NOMO-1 (cell line): ENCODE data around the gene TNKS1BP1.

Source experiments
- DNase-seq, 2 experiments: peaks; one replicate each; lab custom pipeline; 2025; ENCODE audit not compliant: unreplicated experiment in 2 of 2; lab: John Stamatoyannopoulos, UW

The TNKS1BP1 gene

DNA sequence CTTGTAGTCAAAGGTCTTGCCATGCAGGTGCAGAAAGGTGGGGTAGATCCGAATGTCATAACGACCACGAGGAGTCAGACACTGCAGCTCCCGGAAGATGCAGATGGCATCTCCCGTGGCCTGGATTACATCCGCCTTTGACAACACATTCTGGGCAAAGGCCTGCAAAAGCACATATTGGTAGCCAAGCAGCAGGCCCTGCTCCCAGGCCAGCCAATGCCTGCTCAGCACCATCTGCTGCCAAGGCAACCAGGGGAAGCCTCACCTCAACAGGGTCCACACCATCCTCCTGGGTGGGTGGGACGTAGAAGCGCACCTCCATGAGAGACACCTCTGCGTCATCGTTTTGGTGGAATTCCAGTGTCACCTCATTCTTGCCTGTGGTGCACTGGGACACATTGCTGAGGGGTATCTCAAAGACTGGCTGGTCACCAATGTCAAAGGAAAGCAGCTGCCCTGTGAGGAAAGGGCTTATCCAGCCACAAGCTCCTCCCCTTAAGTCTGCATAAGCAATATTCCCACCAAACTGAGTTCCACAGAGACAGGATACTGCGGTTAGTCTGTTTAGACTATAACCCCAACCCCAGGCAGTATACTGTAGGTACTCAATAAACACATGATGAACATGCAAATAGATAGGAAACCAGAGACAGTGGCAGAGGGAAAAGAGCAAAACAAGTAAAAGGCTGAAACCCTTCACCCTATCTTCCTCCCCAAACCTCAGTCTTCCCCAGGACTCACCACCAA is 8.1 kb upstream of the TNKS1BP1 start:
- no peak for DNase-seq

DNA sequence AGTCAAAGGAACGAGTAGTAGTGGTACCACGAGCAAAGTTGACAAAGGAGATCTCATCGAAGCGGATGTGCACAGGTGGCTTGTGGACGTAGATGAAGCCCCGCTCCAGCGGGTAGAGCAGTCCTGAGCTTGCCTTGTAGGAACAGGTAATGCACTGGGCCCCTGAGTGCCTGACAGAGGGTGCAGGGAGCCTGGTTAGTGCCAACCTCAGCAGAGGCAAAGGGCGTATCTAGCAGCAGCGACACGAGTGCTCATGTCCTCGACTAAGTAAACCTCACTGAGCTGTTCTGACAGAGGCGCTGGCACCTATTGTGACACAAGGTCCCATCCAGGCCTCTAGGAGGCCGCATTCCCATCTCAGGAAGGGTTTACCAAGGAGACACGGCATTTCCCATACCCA is 7.0 kb upstream of the TNKS1BP1 start:
- DNase-seq, result no peak

DNA sequence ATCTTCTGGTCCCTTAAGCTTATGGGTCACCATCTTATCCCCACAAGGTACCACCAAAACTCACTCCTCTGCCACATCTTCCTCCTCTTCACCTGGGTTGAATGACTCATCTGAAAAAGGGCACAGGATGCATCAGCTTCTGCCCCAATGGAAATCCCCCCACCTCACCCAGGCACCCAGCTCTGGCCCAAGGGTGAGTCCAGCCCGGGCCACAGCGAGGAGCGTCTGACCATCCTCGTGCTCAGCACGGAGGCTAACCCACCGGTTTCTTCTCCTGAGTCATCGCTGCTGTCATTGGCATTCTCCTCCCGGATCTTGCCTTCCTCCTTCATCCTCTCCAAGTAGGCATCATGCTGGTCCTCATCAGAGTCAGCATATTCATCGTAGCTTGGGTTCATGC is 5.3 kb upstream of the TNKS1BP1 start:
- DNase-seq, result no peak

DNA sequence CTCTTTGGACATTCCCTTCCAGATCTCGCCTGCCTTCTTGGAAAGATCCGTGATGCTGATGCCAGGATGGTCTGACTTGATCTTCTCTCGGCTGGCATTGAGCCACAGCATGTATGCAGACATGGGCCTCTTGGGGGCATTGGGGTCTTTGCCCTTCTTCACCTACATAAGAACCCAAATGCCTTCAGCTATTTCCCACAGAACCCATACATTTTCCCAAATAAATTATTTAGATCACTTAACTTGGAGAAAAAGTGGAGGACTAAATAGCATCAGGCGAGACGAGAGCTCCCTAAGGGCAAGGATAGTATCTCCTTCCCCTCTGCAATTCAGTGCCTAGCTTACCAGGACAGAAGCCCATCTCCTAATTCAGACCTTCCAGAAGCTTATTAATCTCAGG is 3.0 kb upstream of the TNKS1BP1 start:
- DNase-seq, result no peak

DNA sequence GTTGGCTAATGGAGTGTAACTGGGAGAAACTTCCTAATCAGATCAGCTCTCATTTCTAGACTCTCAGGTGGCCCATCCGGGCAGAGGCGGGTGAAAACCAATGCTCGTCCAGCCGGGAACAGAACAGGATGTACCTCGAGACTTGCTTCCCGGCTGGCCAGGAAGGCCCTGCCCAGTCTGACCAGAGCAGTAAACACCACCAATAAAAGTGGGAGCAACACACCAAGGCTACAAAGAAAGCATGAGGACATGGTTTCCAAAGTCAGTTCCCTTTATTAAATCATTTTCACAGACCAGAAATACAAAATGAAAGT is 940 bp upstream of the TNKS1BP1 start:
- no peak for DNase-seq

DNA sequence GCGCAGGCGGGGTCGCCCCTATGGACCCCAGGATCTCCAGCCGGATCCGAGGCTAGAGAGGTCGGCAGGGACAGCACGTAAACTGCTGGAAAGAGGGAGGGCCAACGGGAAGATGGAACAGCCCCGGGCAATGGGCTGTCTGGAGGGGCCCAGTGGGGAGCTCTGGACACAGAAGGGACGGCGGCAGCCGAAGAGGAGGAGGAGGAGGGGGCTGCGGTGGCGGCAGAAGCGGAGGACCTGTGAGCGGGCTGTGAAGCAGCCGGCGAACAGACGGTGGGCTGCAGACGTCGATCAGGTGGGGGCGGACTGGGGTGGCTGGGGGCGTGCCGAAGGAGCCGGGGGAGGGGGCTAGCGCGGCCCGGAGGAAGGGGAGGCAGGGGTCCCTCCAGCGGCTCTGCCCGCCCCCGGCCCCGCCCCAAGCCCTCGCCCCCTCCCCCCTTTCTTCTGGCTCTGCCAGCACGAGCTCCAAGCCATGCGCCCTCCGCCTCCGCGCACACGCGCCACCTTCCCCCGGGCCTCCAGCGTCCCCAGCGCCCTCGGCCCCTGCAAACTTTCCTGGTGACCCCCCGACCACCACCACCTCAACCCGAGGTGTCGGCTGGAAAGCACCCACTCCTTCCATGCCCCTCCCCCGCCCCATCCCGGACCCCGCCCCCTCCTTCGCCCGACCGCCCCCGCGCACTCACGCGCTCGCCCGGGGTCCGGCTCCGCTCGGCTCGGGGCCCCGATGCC is 432 bp downstream of the TNKS1BP1 start:
- DNase-seq, result no peak

DNA sequence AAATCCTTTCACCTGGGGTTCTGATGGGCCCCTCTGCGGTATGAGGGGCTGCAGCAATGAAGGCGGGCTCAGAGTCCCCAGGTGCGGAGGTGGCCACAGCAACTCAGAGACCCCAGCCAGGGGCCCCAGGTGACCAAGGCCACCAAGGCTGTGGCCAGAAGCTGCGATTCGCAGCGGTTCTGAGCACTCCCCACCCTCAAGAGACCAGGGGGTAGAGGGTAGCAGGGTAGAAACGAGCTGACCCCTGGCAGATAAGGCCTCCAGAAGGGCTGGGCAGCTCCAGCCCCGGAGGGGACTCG is 948 bp downstream of the TNKS1BP1 start:
- no peak for DNase-seq

DNA sequence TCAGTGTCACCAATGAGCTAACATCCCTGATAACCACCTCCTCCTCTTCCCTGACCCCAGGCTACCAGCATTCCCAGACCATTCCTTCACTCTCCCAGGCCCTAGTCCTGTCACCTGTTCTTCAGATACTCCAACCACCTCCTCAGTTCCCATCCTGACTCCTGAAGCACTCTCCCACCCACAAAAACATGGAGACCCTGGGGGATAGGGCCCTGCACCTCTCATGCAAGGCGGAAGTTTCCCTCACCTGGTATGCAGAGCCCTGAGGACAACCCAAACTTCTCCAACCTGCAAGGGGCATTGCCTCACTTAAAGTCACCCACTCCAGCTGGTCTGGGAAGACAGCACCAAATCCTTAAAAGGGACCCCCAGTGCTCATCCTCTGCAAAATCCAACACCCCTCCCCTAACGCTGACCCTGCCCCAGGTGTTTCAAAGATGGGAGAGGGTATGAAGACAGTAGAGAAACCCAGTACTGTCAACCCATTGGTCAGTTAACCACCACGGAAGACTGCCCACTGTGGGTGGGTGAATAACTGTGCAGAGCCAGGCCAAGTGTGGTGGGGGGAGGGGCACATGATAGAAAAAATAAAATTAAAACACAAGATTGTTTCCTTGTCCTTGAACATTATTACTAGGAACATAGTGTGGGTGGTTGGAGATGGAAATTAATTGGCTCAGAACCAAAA is 1.4 kb downstream of the TNKS1BP1 start:
- DNase-seq, result no peak

DNA sequence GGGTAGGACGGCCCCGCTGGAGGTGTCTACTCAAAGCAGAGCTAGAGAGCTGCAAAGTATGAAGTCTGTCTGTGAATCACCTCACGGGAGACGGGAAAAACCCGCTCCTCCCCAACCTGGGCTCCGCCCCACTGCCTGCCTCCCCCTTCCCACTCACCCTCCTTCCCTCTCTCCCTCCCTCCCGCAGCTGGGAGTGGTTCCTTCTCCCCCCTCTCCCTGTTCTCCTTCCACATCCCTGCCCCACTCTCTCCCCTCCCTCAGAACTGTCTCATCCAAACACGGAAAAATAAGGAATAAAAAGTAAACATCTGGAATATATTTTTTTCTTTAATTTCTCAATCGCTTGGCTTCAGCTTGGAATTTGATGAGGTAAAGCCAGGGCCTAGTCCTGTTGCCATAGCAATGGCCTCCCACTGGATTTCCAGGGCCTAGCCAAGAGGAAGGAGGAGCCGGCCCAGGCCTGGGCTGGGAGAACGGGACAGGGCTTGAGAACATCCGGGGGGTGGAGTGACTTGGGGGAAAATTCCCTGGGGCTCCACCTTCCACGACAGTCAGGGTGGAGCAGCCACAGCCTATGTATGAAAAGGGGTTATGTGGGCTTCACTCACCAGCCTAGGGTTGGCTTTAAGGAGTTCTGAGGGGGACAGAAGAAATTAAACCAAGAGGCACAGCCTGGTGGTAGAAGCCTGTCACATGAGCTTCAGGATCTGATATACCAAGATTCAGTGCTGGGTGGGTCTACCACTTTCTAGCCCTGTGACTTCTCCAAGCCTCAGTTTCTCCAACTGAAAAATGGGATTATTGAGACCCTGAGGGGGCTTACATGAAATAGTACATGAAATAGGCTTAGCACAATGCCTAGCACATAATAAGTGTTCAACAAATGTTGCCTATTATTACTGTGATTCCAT is 2.2 kb downstream of the TNKS1BP1 start:
- DNase-seq, result no peak

DNA sequence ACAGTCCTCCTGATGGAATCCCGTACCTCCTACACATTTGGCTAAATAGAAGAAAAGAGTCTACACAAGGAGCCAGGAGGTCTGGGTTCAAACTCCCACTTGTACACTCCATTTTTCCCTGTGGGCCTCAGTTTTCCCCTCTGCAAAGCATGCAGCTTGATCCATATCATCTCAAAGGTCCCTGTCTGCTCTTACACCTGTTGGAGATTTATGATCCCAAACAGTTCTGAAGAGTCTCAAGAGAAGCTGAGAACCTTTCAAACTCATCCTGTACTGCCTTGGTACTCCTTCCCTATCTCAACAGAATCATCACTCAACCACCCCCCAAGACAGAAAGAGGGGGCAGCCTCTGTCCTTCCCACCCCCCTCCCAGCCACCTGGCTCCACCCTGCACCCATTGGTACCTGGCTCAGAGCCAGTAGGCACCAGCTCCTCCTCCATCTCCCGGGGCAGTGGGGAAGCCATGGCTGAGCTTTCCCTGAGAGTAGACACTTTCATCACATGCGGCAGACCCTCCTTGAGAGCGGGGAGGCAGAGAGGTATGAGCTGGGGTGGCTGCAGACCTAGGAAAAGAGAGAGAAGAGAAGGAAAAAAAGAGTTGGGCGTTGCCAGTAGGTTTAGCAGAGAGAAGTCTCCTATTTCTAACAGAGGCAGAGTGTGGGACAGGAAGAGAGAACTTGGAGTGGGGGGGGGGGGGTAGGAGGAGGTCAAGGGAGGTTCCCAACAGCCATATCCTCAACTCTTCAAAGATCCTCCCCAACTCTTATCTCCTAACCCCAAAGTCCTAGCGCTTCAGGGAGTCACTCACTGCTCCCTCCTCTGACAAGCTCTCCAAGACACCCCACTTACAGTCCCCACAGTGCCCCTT is 3.1 kb downstream of the TNKS1BP1 start:
- DNase-seq, result no peak

DNA sequence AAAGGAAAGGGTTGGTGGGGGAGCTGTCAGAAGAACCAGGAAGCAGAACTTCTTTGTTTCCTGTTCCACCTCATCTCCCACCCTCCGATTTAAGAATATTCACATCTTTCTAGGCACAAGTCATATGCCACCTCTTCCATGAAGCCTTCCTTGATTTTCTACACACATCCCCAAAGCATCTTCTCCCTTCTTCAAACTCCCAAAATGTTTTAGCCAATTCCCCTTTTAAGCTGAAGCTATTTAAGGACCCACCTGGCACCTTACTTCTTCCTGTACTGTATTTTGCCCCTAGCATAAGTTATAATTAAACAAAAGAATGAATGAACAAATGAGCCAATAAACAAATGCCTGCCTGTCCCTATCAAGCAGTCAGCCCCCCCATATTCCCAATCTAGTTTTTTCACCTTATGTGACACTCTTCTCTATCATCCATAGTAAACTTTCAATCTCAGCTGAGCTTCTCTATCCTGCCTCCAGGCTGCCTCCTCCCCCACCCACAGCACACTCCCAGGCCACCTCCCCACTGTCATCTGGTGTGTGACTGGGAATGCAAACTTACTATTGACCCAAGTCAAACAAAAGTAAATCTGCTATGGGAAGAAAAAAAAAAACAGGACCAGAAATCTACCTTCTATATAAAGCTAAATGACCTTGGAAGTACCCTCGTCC is 3.9 kb downstream of the TNKS1BP1 start:
- DNase-seq, result no peak

DNA sequence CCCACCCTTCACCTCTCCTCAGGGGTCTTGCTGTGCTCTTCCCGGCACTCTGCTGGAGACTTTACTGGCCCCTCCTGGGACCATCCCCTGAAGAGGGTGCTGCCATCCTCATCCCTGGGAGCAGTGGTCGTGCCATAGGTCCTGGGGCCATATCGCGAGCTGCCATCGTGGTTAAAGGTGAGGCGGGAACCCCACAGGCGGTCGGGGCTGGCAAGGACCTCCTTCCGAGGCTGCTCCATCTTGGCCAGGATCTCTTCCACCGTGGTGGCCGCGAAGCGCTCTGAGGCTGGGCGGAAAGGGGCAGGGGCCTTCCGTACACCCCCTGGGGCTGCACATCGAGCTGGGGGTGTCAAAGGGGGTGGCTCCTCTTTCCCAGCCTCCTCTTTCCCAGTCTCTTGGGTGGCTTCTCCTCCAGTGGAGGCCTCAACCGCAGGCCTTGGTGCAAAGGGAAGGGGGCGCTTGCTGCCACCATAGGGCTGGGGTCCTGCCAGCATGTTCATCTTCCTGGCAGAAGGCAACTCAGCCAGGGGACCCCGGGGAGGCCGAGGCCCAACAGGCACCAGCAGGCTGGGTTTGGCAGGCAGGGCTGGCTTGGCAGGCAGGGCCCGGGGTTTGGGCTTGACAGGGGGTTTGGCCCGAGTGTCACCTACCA is 4.6 kb downstream of the TNKS1BP1 start:
- DNase-seq, result no peak

DNA sequence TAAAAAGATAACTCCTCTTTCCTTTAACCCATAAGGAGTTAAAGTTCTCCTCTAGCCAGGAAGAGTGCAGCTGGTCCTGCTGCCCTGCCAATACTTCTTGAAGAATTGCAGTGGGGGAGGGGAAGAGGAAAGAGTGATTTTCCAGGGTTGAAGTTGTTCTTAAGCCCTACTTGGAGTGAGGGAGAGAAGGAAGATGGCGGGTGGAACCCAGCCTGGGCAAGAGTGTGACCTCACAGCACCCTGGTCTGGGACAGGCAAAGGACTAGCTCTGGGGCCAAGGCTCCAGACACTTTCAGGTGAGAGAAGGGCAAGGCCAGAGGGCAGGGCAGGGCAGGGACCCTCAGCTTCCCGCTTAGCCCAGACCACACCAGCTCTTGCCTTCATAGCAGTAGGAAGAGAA is 6.6 kb downstream of the TNKS1BP1 start:
- no peak for DNase-seq

DNA sequence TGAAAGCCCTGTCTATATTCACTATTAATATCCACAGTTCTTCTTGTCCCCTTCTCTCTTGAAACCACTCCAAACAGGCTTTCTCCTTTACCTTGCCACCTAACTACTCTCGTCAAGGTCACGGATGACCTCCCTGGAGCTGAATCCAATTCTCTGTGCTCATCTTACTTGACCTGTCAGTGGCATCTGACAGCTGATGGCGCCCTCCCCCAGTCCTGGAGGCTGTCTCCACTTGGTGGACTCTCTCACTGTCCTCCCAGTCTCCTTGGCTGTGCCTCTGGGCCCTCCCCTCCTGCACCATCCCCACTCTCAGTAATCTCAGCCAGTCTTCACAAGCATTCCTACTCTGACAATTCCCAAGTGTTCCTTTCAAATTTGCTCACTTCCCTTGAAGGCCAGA is 8.7 kb downstream of the TNKS1BP1 start:
- no peak for DNase-seq

DNA sequence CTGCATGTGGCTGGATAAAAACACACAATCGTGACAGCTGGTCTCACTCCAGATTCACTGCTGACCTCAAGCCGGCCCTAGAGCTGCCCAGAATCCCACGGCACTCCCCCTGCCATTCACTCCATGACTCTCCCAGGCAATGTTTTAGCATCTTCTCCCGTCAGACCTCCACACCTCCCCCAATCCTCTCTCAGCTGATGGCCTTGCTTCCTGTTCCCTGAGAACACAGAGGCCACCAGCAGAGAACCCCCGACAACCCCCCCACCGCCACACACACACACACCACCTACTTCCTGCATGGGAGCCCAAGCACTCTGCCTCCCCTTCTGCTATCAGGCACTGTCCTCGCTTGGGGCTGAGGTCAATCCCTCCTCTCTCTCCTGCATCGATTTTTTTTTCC is 9.3 kb downstream of the TNKS1BP1 start:
- DNase-seq, result no peak

DNA sequence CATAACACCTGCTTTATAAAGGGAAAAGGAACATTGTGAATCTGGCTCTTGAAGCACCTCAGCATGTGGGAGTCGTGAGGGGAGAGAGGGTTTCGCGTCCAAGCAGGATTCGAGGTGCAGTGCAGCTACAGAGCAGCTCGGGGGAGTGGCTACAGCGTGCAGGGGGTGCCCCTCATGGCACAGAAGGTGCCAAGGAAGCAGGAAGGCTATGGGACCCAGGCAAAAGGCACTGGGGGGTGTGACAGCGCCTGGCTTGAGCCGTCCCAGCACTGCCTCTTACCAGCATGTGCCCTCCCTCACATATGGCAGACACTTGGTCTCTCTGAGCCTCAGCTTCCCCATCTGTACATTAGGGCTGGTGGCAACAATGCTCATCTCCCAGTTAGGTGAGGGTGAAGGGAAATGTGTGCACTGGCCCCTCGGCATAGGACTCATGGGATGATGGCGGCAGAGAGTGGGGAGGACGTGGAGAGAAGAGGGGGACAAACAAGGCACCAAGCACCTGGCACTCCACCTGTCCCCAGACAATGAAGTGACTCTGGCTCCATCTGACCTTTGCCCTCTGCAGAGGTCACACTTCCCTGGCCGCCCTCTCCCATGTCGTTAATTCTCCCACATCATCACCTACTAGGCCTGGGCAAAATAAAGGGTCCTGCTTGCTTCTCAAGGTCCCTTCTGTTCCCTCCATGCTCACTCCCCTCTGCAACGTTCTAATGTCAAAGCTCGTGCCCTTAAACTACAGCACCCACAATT is 10.4 kb downstream of the TNKS1BP1 start:
- DNase-seq, result no peak

DNA sequence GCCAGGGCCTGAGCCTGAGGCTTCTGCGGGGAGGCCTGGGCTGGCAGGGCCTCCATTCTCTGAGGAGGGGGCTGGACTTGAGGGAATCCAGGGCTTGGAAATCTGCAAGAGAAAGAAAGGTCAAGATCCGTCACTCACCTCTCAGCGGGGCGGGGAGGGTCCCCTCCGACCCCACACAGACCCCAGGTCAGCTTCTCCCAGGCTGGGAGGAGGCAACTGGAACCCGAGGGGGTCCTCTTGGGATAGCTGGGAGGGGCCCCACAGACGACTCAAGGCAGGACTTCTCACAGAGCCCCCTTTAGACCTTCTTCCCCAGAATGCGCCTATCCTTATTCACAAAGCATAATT is 11.0 kb downstream of the TNKS1BP1 start:
- no peak for DNase-seq

DNA sequence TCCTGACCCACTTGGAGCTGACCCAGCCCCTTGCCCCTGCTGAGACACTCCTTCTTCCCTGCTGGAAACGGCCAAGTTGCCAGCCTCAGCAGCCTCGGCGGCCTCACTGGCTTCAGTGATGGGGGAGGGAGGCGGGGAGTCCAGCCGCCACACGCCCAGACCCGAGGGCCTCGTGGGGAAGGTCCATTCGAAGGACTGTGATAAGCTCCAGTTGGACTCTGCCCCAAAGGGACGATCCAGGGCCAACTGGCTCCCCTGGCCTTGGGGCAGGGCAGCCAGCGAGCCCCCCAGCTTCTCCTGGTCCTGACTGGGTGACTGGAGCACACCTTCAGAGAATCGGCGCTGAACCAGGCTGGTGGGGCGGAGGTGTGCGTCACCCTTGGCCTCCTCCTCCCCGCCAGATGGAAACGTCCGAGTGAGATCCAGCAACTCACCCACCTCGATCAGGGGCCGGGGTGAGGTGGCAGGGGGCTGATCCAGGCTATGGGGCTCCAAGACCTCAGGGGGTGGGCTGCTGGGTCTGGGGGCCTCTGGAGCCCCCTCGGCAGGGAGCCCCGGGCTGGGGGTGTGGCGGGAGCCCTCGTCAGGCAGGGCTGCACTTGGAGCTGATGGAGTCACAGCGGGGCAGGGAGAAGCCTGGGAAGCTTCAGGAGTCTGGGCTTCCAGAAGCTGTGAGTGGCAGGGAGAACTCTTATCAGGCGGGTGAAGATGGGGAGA is 11.5 kb downstream of the TNKS1BP1 start:
- no peak for DNase-seq
